GM15510 (cell line): Measurements from ENCODE around the gene TOMT.
A peak's percentile ranks its signal among the peaks of the same experiment; 100 is the strongest.

Experiments used
- POLR2A ChIP-seq: IDR thresholded peaks from 3 replicates; pipeline ENCODE4 v1.6.1; 2011; ENCODE audit warnings: borderline replicate concordance; ENCODE audit not compliant: insufficient read length; ENCODE audit errors: extremely low read depth

The TOMT gene, protein sequence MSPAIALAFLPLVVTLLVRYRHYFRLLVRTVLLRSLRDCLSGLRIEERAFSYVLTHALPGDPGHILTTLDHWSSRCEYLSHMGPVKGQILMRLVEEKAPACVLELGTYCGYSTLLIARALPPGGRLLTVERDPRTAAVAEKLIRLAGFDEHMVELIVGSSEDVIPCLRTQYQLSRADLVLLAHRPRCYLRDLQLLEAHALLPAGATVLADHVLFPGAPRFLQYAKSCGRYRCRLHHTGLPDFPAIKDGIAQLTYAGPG

DNA sequence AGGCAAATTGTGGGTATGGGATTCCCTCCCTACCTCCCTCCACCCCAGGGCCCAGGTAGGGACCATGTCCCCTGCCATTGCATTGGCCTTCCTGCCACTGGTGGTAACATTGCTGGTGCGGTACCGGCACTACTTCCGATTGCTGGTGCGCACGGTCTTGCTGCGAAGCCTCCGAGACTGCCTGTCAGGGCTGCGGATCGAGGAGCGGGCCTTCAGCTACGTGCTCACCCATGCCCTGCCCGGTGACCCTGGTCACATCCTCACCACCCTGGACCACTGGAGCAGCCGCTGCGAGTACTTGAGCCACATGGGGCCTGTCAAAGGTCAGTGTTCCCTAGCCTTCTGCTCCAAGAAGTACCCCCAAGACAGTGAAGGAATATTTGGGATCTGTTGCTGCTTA is at the start of gene TOMT:
TOMT (plus strand) TSS at position 37 of the 400 bp plus-strand sequence; CDS start at position 65, 28 bp downstream.
- no peak for TF ChIP-seq POLR2A

DNA sequence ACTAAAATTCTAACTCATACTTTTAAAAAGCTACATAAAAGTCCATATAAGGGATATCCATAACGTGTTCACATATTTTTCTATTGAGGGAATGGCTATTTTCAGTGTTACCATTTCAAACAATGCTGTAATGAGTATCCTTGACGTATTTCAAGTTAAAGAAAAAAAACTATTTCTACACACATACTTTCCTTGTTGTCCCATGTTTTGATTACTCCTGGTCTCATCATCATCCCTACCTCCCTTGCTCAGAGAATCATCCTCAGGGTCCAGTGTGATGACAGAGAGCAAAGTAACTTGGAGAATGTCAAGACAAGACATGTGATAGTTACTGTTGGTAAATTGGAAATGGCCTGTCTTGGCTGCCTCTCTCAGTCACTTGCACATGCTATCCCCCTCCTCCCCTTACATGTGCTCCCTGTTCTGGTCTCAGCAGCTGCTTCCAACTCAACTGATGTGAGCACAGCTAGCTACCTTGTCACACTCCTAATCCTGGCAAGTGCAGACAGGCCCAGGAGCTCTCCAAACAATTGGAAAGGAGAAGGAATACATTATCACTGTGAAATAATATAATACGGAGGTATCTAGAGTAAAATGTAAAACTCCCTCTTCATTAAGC is 47.2 kb upstream of the TOMT start:
- no peak for TF ChIP-seq POLR2A

DNA sequence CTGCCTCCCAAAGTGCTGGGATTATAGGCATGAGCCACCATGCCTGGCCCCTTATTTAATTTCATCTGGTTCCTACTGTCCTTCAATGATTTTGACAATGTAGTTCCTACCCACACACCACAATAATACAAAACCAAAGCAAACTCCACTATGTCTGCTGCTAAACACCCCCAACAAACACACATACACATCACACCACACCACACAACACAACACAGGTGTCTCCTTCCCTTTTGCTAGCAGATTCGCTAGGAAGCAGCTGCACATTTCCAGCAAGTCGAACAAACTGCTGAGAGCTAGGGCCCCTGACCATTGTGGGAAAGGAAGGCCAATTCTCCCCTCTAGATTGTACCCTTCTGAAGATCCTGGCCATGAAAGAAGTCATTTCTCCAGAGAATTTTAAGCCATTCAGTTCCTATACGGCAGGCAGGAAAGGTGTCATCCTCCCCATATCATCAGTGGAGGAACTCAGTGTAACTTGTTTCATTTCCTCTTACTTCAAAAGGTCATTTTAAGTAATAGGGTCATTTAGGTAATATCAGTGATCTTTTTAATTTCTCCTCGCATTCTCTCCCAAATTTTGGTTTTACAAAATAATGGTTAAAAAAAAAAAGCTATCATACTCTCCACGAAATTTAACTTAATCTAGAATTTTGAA is 43.9 kb upstream of the TOMT start:
- TF ChIP-seq POLR2A = no peak

DNA sequence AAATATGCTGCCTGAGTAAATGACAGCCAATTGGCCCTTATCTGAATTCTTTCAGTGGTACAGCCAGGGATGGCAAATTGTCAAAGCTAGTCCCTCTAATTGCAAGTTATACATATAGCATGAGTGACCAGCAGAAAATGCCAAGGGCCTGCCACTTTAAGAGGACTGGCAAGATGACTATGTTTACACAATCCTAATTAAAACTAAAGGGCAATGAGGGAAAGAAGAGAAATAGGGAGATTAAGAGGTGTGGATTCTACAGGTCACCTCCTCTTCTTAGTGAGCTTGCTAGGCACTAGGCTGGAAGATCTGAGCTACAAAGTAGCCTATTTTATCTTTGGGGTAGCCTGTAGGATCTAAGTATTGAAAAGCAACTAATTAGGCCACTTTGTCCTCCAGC is 38.9 kb upstream of the TOMT start:
- TF ChIP-seq POLR2A = no peak

DNA sequence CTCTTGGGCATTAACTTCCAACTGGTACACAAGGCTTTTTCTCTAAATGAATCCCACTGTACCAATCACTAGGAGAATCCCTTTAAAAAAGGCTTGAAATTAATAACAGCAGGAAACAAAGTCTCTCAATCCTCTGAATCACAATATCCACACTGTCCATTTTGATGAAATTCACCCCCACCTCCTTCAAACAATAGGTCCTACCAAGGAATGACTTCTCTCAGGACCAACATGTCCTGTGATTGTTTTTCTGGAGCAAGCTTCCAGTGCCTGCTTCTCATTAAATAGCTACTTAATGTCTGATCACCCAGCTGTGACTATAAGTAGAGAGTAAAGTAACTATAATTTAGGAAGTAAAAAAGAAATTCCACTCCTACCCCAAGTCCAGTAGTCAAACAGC is 38.5 kb upstream of the TOMT start:
- TF ChIP-seq POLR2A = no peak

DNA sequence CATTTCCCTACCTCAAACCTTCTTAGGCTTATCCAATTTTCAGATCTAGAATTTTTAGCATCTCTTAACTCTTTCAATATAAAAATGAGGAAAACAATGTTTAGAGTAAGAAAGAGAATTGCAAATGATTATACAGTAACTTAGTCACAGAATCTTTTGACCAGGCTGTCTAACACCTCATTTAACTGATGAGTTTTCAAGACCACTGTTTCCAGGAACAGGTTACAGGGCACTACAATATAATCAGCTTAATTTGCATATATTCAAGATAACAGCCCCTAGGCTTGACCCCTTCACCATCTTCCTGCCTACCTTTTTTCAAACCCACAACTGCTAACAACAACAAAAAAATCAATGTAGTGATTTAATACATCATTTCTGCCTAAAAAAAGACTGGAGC is 38.0 kb upstream of the TOMT start:
- no peak for TF ChIP-seq POLR2A

DNA sequence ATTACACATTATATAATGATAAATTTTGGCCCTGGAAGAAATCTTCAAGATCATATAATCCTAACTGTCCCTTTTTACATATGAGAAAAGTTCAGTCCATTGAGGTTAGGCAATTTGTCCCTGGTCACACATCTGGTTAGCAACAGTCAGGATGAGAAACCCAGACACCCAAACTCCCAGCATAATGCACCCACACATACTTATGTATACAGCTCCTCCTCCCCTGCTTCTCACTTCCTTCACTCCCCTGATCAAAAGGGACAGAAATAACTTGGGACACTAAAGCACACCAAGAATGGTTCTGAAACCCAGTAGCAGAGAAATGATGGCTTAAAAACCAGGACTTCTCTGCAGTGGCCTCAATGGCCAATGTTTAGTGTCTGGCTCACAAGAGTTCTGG is 36.5 kb upstream of the TOMT start:
- no peak for TF ChIP-seq POLR2A

DNA sequence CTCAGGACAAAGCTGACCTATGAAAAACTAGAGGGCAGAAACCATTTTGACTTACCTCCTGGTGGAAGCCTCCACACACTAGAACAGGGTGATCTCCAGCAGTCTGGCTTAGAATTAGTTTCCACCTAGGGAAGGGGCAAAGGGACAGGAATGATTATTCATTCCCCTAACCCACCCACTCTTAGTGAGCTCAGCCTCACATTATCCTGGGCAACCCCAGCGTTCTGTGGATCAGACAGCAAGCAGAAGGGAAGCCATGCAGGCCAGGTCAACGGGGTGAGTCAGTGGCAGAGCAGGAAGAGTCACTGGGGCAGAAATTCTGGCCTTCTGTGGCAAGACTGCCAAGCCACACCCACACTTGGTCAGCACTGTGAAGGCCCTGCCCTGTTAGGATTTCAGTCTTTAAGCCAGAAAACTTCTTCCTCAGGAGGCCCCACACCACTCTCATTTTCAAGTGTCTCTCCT is 35.9 kb upstream of the TOMT start:
- TF ChIP-seq POLR2A = peak; percentile 31

DNA sequence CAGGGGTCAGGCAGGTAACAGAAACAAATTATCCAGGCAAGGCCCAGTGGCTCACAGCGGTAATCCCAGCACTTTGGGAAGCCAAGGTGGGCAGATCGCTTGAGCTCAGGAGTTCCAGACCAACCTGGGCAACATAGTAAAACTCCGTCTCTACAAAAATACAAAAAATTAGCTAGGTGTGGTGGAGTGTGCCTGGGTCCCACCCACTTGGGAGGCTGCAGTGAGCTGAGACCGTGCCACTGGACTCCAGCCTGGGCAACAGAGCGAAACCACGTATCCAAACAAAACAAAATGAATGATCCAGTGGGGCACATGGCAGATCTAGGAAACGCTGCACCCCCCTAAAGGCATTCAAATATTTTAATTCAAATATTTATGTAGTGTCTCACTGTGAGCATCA is 35.2 kb upstream of the TOMT start:
- no peak for TF ChIP-seq POLR2A

DNA sequence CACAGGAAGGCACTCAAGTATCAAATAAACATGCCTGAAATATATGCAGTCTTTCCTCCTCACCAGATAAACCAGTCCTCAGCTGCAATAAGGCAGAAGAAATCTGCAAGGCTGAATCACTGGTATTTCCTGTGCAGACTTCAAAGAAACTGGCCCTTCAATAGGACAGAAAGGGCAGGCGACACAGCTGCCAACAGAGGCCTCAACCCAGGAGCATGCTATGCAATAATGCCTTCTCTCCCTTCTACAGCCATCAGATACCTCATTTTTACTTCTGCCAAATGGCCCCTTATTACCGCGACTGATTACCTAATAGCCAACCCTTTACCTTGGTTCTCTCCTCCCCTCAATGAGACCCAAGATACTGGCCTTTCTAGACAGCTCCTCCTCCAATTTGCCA is 33.4 kb upstream of the TOMT start:
- TF ChIP-seq POLR2A = no peak

DNA sequence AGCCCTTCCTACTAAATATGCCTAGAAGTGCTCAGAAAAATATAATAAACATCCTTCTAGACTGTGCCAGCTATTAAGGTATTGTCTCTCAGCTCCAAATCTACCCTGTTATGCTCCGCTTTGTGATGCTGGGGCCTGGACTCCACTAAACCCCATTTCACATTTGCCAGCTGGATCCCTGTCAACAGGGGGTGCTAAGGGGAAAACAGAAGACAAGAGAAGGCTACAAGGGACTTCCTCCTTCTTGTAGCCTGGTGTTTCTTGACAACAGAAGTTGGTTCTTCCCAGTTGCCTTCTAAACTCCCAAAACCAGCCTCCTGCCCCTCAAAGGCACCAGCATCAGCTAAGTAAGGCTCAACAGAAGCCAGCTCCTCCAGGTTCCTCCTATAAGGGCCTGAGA is 30.6 kb upstream of the TOMT start:
- no peak for TF ChIP-seq POLR2A

DNA sequence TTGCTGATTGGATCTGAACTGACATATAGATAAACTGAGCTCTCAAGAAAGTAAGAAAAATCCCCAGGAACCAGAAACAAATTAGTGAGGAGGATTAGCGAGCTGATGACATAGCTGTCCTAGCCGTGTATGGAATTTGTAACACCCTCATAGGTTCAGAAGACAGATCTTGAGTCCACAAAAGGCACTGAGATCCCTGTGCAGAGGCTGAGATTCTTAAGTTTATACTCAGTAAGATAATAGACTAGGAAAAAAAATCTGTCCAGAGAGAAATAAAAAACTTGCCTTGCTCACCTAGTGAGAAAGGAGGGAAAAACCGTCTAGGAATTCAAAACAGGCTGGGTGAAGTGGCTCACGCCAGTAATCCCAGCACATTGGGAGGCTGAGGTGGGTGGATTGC is 30.0 kb upstream of the TOMT start:
- TF ChIP-seq POLR2A = no peak

DNA sequence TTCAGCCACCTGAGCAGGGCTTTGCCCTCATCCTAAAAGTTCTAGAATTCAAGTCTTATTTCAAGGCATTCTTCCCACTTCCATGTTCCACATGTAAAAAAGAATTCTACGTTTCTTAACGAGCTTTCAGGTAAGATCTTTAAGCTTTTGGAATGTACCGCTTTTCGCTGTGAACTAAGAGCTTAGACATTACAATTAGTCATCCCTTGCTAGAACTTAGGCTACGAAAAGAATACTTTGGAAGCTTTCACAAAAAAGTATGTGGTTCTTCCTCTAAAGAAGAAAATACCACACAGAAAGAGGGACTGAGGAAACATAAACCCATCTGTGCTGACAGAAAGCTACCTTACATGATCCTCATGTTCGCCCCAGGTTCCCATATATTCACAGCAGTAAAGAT is 27.2 kb upstream of the TOMT start:
- no peak for TF ChIP-seq POLR2A

DNA sequence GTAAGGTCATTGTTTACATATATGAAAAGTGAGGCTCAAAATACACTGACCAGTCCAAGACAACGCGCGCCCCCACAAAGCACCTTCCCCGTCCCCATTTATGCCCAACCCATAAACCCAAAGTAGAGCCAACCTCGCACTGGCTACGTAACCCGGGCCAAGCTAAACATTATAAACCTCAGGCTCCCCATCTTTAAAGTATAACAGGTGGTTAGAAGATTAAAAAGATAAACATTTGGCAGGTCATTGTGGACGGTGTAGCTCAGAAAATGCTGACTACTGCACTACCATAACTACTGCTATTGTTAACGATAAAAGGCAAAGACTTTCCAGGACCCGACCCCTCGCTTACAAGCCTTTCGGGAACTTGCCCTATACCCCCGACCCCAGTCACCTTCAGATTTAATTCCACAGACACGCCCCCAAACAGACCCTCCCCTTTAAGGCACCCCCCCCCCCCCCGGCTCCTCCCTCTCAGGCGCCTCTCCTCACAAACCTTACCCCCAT is 25.9 kb upstream of the TOMT start:
- TF ChIP-seq POLR2A = no peak

DNA sequence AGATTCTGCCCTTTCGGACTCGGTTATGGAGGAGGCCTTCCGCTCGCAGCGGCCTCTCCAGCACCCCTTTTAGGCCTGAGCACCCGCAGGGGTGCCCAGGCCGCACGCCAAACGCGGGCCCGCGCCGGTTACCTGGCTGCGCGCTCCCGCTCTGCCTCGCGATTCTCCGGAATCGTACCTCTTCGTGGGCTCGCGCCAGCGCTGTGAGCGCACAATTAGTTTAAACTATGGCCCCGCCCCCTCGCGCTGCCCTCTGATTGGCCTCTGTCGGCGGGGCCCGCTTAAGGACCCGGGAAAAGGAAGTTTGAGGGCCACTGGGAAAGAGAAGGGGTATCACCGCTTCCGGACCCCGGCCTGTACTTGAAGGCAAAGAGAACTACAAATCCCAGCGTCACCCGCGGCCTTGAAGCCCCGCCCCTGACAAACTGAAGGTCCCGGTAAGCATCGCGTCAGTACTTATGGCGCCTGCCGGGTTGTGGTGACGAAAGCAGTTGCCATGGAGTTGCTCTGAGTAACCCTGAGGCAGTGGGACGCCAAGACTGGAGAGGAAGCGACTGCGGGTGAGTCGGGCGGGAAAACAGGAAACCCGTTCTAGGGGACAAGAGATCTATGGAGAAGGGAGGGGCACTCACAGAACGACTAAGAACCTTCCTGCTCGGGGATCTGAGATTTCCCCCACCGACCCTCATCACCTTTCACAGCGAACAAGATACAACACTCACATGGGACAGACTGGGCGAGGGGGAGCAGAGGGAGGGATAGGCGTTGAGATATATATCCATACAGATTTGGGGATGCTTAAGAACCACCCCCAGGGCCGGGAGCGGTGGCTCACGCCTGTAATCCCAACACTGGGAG is 25.2 kb upstream of the TOMT start, which contains the start of the genes LRRC51 and NUMA1:
LRRC51 (plus strand) TSS at position 525 of the 858 bp plus-strand sequence. CDS start 8,234 bp downstream, outside the sequence.
NUMA1 (minus strand) TSS at position 217 of the 858 bp plus-strand sequence. CDS start 44,599 bp downstream, outside the sequence.
- TF ChIP-seq POLR2A = peak; percentile 76
